OCI-LY3 (cell line): ENCODE measurements around the gene PLD3.
A peak's percentile ranks its signal among the peaks of the same experiment; 100 is the strongest.

Source experiments
- EZH2phosphoT487 ChIP-seq: fragments of 200-600 bp; shearing (Covaris generic); IDR thresholded peaks from 2 replicates; pipeline ENCODE4 v1.6.1; 2018; ENCODE audit warnings: antibody characterized with exemption, mixed run types, low read depth
- TF ChIP-seq, protein P1 (sequence below): fragments of 200-600, 300-600 bp; sonication (generic); IDR thresholded peaks from 2 replicates; pipeline ENCODE4 v1.5.1; 2014; ENCODE audit warnings: antibody characterized with exemption, low read length, low read depth

DNA sequence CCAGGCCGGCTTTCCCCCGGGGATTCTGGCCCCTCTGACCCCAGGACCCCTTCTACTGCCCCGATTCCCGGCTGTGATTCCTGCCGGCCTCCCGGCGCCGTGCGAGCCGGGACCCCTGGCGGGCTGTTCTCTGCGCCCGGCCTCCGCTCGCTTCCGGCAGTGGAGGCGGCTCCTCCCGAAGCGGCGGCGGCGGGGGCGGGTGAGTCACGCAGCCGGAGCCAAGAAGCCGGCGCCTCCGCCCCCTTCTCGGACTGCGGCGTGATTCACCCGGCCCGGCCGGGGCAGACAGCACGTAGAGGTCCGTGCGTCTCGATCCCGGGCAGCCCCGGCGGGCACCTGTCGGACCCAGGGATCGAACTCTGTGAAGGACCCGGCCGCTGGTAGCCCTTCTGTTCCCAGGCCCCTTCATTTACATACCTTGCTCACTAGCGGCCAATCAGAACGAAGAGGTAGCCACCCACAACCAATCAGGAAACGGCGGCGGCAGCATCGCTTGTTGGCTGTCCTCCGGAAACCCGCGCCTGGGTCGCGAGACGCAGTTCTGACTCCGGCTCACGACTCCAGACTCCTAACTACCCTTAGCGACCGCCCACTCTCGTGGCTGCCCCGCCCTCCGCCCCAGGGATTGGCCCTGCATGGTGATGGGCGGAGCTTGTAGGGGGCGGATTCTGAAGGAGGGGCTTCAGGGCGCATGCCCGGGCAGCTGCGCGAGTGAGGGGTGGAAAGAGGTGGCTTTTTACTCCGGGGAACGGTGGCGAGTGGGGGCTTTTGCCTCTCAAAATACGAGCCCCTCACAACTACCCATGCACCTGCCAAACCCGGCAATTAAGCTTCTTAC is 77.2 kb downstream of the PLD3 start, which contains the start of gene SERTAD1:
- TF ChIP-seq, protein P1, sequence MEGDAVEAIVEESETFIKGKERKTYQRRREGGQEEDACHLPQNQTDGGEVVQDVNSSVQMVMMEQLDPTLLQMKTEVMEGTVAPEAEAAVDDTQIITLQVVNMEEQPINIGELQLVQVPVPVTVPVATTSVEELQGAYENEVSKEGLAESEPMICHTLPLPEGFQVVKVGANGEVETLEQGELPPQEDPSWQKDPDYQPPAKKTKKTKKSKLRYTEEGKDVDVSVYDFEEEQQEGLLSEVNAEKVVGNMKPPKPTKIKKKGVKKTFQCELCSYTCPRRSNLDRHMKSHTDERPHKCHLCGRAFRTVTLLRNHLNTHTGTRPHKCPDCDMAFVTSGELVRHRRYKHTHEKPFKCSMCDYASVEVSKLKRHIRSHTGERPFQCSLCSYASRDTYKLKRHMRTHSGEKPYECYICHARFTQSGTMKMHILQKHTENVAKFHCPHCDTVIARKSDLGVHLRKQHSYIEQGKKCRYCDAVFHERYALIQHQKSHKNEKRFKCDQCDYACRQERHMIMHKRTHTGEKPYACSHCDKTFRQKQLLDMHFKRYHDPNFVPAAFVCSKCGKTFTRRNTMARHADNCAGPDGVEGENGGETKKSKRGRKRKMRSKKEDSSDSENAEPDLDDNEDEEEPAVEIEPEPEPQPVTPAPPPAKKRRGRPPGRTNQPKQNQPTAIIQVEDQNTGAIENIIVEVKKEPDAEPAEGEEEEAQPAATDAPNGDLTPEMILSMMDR, result peak; percentile 91
- TF ChIP-seq EZH2phosphoT487, result no peak
